NCI-H1105 treated with DMSO at 0.1 percent for 48 hours (cell line): ENCODE data around the gene LMTK3.

ENCODE experiments used
- DNase-seq: peaks from one replicate; lab custom pipeline; 2025; lab: John Stamatoyannopoulos, UW

Gene LMTK3

GRCh38 chr19:48445606-48446481, 65.8 kb downstream of the LMTK3 start, which contains the start of gene GRWD1:
GRWD1 (plus strand) TSS chr19:48445983; CDS start chr19:48446006, 23 bp downstream.
- DNase-seq = peak; percentile 98

- DNase-seq = peak; percentile 90
Measured at GRCh38 chr19:48445256-48445605, 66.4 kb downstream of the LMTK3 start.

GRCh38 chr19:48444936-48445200, 66.8 kb downstream of the LMTK3 start:
- no peak for DNase-seq

- DNase-seq = no peak
Measured at GRCh38 chr19:48444129-48444935, 67.3 kb downstream of the LMTK3 start.

GRCh38 chr19:48443731-48444128, 67.9 kb downstream of the LMTK3 start:
- no peak for DNase-seq

GRCh38 chr19:48443256-48443655, 68.4 kb downstream of the LMTK3 start:
- peak; percentile 21 for DNase-seq

GRCh38 chr19:48442116-48443035, 69.3 kb downstream of the LMTK3 start:
- DNase-seq = no peak

GRCh38 chr19:48441360-48442050, 70.1 kb downstream of the LMTK3 start:
- no peak for DNase-seq

- DNase-seq = no peak
Measured at GRCh38 chr19:48436586-48436985, 75.0 kb downstream of the LMTK3 start.
